Measurements from ENCODE around the gene ASPDH. TPM values are rescaled to one million over a fixed set of nuclear protein-coding genes. Genes with fewer than 3 reads are reported as not detected.

ASPDH gene
- total and polyA plus RNA-seq, 2 of the 13 experiments (the other 11 are each of a cell fraction or from before 2014, with no cell fraction given), result 2.2 to 3.3 TPM

DNA sequence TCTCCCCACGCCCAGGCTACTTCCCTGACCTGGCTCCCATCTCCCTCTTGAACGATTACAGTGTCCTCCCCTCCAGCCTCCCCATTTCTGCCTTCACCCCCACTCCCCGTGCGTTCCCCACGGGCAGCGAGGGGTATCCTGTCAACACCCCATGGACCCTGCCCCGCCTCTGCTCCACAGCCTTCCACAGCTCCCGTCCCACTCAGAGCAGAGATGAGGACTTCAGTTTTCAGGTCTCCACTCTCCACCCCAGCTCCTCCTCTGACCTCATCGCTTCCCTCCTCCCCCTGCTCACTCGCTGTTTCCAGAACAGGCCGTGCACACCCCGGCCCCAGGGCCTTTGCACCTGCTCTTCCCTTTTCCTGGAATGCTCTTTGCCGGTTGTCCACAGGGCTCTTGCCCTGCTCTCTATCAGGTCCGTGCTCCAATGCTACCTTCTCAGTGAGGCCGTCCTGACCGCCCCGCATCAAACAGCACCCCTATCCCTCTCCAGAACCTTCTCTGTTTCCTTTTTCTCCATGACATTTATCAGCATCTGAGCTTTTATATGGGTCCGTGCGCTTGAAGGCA lies 39.5 kb upstream of the ASPDH start (continued):
- TF ChIP-seq PCBP2 (optimal IDR thresholded peaks at IDR 0.05; ENCODE audit: low read depth, low read length, poor library complexity, severe bottlenecking), result no peak
- TF ChIP-seq WIZ (CRISPR knock-in tag; IDR thresholded peaks at IDR 0.05), result no peak
- TF ChIP-seq CREM (IDR thresholded peaks at IDR 0.05), result no peak
- no peak for TF ChIP-seq CREM (CRISPR knock-in tag; IDR thresholded peaks at IDR 0.05)
- TF ChIP-seq JUN (CRISPR knock-in tag; IDR thresholded peaks at IDR 0.05), result no peak
- no peak for TF ChIP-seq DMAP1 (CRISPR knock-in tag; IDR thresholded peaks at IDR 0.05)
- TF ChIP-seq ZBTB21 (CRISPR knock-in tag; IDR thresholded peaks at IDR 0.05), result no peak

DNA sequence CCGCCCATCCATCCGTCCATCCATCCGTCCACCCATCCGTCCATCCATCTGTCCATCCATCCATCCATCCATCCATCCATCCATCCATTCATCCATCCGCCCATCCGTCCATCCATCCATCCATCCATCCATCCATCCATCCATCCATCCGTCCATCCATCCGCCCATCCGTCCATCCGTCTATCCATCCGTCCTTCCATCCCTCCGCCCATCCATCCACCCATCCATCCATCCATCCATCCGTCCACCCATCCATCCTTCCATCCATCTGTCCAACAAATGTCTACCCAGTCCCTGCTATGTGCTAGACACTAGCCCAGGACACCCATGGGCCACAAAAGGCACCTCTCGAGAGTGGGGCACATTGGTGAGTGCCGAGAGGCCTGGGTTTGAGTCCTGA lies 38.8 kb upstream of the ASPDH start:
- peaks cover 4 to 40% of the 10 kb centered on the region in 2 experiments; a peak in 4 of 5 replicates for H3K27me3 ChIP-seq (ENCODE audit: control insufficient read depth in 1 of 2, insufficient read depth in 2 of 2, low read length in 2 of 2)
- H4K20me1 ChIP-seq (ENCODE audit: insufficient read depth, low read length), result no peaks in the 10 kb centered on the region
- no peaks in the 10 kb centered on the region for H3K9me3 ChIP-seq (ENCODE audit: low read length)
- ATAC-seq (no peak), DNase-seq (ENCODE audit: low spot score) (no peak), FAIRE-seq (no peak)
- no TSS peak for BruUV-seq (replicated peaks)
- no peak overlapping the region for H3K4me3 ChIP-seq (replicated peaks in 1 of 3; ENCODE audit: insufficient read depth in 1 of 3, low read depth in 2 of 3, low read length in 3 of 3)
- H3K4me2 ChIP-seq (ENCODE audit: low read depth, low read length), result no peak overlapping the region
- ChIA-PET POLR2A (no interaction called here), CTCF (ENCODE audit: low intra/inter-chr PET ratio, low total read pairs) (no interaction called here)
- intact Hi-C loops (cut with micrococcal nuclease; ENCODE audit: unreplicated experiment), result no loop called here
- no peak overlapping the region for H3K27ac ChIP-seq (ENCODE audit: extremely low read length, insufficient read depth, low read length)
- no peak overlapping the region for H2AFZ ChIP-seq (ENCODE audit: low read length)
- WGBS (ENCODE audit: low lambda C conversion rate), result 51% methylated on average over 15 of the region's 15 CpGs
- in situ Hi-C loops (cut with HindIII; ENCODE audit: extremely low pct_ligation_motif_present, low pct_unique_long_range_greater_than_20kb), result no loop called here
- TF ChIP-seq ARID2 (CRISPR knock-in tag; IDR thresholded peaks at IDR 0.05; ENCODE audit: borderline replicate concordance) (no peak), ZNF878 (CRISPR knock-in tag; IDR thresholded peaks at IDR 0.05) (no peak), ZNF230 (CRISPR knock-in tag; IDR thresholded peaks at IDR 0.05) (no peak), ZZZ3 (CRISPR knock-in tag; IDR thresholded peaks at IDR 0.05; ENCODE audit: borderline replicate concordance) (no peak), GABPA (IDR thresholded peaks at IDR 0.05; ENCODE audit: low read depth, low read length) (no peak), GABPA (CRISPR knock-in tag; IDR thresholded peaks at IDR 0.05; ENCODE audit: low read depth) (no peak), ZNF274 (CRISPR knock-in tag; IDR thresholded peaks at IDR 0.05) (no peak), GLI4 (CRISPR knock-in tag; IDR thresholded peaks at IDR 0.05; ENCODE audit: borderline replicate concordance) (no peak), ZNF841 (CRISPR knock-in tag; IDR thresholded peaks at IDR 0.05; ENCODE audit: borderline replicate concordance) (no peak), ZMYM3 (CRISPR knock-in tag; IDR thresholded peaks at IDR 0.05) (no peak), NFKBIZ (CRISPR knock-in tag; IDR thresholded peaks at IDR 0.05) (no peak)
- TF ChIP-seq, protein P1, sequence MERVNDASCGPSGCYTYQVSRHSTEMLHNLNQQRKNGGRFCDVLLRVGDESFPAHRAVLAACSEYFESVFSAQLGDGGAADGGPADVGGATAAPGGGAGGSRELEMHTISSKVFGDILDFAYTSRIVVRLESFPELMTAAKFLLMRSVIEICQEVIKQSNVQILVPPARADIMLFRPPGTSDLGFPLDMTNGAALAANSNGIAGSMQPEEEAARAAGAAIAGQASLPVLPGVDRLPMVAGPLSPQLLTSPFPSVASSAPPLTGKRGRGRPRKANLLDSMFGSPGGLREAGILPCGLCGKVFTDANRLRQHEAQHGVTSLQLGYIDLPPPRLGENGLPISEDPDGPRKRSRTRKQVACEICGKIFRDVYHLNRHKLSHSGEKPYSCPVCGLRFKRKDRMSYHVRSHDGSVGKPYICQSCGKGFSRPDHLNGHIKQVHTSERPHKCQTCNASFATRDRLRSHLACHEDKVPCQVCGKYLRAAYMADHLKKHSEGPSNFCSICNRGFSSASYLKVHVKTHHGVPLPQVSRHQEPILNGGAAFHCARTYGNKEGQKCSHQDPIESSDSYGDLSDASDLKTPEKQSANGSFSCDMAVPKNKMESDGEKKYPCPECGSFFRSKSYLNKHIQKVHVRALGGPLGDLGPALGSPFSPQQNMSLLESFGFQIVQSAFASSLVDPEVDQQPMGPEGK (CRISPR knock-in tag; IDR thresholded peaks at IDR 0.05), result no peak
- no peaks in the 10 kb centered on the region for H3K36me3 ChIP-seq (replicated peaks in 1 of 2; ENCODE audit: control insufficient read depth in 1 of 2, insufficient read depth in 2 of 2, low read length in 2 of 2)
- peaks cover 13% of the 10 kb centered on the region for H3K4me1 ChIP-seq (ENCODE audit: insufficient read depth, low read length)
- no peaks in the 10 kb centered on the region for H3K79me2 ChIP-seq (ENCODE audit: insufficient read depth, low read length)
- no peak overlapping the region for H3K9ac ChIP-seq (ENCODE audit: insufficient read depth, low read depth, low read length)
